ENCODE measurements around the gene CLEC2L.

Gene CLEC2L

DNA sequence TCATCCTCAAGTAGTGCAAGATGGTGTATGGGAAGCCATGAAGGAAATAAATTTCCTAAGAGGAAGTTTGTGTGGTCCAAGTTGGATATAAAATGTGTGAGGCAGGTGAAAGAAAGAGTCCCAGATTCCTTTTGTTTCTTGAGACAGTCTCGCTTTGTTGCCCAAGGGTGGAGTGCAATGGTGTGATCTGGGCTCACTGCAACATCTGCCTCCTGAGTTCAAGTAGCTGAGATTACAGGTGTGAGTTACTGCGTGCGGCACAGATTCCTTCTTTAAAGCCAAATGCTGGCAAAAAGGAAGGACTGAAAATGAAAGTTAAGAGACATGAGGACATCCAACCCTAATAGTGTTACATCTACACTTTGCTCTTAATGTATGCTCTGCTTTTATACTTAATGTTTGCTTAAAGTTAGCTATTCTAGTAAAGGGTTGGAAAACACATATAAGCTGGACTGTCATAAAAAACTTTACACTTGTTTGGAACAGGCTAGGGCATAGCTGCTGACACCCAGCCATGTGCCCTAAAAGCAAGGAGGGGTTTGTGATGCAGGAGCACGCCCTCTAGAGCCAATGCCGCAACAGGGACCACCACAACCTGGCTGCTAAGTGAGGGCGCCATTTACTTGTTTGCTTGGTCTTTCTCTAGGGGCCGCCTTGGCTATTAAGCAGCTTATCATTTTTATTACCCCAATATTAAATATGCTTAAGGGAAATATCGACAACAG lies 34.5 kb downstream of the CLEC2L start:
- DNase-seq = no peak

DNA sequence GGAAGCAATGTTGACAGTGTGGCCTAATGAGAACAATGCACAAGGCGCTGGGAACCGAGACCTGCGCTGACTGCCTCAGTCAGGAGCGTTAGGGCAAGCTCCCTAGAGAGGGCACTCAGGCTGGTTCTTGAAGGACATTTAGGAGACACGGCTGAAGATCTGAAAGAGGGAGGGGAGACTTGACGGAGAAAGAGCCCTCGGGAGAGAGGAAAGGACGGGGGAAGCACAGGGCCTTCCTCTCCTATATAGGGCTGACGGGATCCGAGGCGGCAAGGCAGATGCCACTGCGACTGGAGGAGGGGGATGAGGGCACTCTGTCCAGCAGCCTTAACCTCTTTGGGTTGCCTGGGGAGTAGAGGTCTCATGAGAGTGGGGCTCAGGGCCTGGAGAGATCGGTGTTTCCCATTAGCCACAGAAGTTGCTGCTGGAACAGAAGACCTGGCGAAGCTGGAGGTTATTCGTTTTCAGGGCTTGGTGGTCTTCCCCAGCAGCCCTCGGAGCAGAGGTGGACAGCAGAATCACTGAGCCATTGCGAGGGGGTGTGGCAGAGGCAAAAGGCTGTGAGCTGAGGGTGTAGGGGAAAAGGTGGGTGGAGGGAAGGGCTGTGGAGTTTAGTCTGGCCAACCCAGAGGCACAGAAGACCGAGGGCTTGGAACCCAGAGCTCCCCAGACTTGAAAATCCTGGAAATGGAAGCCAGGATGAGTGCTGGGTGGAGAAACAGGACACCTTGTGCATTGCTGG lies 36.0 kb downstream of the CLEC2L start:
- DNase-seq = no peak

DNA sequence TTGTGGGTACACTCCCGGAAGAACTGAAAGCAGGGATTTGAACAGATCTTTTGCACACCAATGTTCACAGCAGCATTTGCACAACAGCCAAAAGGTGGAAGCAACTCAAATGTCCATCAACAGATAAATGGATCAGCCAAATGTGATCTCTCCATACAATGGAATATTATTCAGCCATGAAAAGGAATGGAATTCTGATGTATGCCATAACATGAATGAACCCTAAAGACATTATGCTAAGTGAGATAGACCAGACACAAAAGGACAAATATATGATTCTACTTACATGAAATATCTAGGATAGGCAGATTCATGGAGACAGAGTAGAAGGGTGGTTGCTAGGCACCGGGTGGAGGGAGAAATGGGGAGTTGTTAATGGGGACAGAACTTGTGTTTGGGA lies 36.7 kb downstream of the CLEC2L start:
- no peak for DNase-seq

DNA sequence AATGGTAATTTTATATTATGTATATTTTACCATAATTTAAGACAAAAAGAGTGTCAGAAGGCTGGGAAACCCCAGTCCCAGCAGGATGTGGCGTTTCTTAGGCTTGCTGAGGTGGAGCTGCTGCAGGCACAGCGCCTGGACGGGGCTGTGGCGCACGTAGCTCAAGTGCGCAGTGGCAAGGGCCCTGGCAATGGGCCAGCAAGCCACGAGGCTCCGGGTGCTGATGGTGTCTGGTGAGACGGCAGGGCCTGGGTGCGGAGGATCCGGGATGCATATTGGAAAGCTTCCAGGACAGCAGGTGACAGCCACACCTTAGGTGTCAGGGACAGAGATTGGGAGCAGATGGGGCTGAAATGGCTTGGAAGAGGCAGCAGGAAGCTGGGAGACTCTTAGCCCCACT lies 37.2 kb downstream of the CLEC2L start:
- no peak for DNase-seq

DNA sequence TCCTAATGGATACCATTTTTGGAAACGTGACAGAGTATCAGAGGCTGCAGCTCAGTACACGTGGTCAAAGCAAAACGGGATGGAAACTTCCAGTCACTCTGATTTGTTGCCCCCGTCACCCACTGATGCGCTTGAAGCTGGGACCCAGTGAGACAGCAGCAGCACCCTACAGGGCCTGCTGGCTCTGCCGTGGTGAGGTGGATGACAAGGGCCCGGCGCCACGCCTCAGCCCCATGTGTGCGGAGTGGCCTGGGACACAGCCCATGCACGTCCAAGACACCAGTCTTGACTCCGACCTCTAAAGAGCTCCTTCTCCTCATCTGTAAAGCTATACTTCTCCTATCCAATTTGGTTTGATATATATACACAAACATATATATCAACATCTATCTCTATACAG lies 39.0 kb downstream of the CLEC2L start:
- no peak for DNase-seq

DNA sequence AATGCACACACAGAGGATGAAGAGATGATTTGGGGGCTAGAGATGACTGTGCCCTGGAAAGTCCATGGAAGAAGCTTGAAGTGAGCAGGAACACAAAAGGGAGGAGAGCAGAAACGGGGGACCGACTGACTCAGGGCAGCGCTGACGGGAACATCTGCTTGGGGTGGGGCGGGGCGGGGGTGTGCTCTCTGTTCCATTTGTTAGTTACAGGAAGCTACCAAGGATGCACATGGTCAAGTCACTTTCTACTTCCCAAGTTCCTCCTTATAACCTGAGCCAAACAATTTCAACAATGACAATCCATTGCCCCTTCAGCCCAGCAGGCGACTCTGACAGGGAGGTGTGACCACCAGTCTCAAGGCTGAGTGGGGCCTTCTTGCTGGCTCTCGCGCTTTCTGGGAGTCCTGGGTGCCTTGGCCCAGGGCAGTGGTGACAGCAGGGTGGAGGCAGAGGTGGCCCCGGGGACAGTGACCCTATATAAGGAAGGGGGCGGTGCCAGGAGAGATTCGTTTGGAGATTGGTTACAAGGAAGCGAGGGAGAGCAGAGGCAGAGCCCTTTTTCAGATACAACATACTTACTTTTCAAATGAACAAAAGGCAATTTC lies 39.6 kb downstream of the CLEC2L start:
- no peak for DNase-seq

DNA sequence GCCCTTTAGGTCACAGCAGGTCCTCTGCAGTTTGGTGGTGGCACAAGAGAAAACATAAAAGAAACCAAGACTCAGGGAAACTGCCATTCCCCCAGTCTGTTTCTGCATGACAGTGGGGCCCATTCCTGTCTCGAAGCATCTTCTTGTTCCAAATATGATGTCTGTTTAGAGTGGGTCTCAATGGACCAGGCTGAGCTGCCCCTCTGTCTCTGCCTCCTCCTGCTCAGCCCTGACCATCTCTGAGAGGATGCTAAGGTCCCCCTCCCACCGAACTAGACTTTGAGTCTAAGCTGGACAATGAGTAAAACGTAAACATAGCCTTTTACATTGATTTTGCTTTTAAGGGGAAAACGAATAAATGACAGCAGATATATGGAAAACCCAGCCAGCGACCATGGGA lies 40.4 kb downstream of the CLEC2L start:
- DNase-seq = no peak

DNA sequence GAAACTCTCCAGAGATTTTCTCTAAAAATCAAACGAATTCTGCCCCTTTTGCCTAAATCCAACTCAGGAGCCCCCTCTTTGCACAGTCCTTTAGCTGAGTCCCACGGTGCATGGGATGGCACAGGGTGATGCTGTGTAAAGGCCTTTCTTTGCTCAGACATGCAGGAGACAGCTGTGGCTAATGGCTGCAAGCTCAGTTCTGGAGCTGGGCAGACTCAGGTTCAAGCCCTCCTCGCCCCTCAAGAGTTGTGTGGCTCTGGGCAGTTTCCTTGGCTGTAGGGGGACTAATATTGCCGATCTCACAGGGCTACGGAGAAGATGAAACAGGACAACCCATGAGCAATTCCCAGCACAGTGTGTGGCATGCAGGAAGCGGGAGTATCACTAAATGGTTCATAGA lies 42.6 kb downstream of the CLEC2L start:
- DNase-seq = no peak

DNA sequence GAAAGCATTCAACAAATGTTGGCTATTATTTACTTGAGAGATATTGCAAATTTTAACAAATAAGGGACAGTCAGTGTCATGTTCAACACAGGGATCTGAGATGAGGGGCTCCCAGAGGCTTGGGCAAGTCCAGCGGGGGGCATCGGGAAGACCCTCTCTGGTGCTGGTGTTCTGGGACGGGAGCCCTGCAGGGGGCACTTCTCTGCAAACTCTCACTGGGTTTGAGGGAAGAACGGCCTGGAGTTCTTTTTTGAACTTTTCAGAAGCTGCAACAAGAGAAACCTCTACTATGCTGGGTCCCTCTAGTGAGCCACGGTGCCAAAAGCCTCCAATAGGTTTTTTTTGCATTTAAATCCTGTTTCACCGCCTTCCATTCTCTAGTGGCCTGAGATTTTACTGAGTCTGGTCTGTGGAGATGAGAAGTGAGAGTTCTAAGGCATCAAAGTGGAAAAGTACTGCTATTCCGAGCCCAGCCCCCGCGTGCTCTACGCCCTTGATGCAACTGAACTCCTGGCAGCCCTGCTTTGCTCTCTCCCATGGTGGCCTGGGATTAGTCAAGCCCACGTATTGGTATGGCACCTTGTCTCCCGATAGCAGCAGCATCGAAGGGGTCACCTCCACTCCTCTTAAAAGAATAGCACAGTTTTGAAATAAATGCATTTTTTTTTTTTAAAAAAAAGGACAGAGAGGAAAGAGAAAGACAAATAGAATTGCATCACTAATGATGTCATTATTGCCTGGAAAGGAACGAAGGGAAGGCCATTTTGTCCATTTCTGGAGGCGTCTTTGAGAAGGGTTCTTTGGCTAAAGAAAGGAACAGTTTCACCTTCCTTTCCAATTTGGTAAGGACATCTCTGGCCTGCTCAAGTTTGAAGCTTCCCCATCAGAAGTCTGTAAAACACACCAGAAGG lies 43.5 kb downstream of the CLEC2L start:
- DNase-seq = no peak

DNA sequence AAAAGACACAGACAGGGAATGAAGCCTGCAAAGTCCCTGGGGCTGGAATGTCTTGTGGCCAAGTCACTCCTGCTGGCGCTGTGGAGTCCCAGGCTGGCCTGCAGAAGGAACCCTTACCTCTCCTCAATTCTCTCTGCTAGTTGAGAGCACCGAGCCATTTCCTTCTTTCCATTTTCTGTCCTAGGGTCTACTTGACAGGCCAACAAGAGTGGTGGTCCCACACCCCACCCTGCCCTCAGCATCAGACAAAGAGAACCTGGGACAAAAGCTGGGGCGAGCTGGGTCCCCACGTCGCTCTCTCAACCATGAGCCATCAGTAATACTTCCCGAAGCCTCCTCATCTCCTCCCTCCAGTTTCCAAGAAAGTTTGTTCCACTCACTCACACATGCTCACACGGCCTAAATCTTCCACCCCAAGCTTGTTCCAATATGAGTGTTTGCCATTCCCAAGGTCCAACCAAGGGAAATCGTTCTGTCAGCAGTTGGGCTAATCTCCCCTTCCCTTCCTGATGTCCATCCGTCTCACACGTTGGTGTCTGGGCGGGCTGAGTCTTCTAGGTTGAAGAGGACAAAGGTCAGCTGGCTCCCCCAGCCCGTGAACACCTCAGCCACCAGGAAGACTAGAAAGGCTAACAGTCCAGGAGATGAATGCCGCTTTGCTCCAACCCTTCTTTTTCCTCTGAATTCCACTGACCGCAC lies 44.3 kb downstream of the CLEC2L start:
- no peak for DNase-seq

DNA sequence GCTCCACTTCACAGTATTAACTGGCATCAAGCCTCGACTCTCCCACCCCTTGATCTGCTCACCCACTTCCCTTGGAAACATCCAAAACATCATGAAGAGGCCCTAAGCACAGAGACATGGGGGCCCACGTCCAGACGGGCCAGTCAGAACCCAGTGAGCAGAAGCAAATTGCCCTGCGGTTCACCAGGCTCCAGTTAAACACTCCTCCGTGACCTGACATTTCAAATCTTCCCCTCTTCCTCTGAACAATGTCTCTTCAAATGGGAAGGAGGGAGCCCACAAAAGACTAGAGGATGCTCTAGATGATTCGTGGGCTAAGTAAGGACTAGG lies 44.8 kb downstream of the CLEC2L start:
- no peak for DNase-seq

DNA sequence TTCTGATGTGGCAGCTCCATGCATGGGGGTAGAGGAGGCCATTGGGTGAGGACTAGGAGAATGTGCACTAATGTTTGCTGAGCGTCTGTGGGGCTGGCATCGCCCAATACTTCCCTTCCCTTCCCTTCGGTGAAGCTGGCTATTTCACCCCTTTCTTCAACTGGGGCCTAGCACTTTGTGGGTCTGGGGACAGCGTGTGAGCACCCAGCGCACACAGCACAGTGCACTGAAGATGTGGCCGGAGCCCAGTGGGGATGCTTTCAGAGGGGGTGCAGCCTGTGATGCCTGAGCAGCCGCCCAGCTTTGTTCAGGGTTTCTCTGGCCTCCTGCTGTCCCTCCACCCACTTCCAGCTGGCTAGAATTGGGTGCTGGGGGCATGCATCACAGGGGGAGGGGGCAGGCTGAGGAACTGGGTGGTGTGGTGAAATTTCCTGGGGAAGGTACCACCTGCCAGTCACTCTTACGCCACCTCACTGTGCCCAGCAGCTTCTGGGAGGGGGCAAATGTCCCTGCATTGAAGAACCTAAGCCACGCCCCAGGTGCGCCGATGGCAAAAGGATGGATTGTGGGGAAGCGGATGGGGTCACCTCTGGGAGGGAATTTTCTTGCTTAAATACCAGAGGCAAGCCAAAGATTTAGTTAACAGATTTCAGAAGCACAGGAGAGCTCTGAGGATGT lies 45.5 kb downstream of the CLEC2L start:
- no peak for DNase-seq

DNA sequence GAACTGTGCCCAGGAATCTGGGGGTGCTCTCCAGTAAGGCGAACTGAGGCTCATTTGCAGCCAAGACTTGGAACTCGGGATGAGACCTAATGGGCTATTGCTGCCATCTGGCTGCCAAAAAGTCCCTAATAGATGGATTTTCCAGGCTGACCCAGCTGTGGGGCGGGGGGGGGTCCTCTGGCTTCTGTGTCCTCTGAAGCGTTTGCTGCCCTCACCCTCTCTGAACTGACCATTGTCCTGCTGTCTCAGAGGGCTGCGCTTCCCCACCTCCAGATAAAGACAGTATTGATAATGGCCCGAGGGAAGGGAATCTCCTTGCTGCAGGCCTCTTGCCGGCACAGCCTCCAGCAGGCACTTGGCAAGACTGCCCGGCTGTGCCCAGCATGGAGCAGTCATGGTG lies 46.6 kb downstream of the CLEC2L start:
- DNase-seq = no peak

DNA sequence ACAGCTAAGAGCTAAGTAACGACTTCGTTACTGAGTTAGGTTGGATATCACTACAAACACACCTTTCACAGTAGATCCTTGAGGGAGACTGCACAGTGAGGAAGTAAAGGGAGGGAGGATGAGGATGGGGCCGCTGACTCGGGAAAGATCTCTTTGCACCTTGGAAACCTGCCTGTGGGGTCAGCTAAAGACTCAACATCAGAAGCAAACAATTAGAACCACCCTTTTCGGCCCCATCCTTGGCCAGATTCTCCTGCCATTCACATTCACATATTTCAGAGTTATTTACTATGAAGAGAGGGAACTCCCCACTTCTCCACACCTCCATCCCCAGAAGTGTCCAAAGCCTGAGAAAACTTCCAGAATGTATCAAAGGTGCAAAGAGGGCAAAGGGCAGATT lies 47.1 kb downstream of the CLEC2L start:
- no peak for DNase-seq

DNA sequence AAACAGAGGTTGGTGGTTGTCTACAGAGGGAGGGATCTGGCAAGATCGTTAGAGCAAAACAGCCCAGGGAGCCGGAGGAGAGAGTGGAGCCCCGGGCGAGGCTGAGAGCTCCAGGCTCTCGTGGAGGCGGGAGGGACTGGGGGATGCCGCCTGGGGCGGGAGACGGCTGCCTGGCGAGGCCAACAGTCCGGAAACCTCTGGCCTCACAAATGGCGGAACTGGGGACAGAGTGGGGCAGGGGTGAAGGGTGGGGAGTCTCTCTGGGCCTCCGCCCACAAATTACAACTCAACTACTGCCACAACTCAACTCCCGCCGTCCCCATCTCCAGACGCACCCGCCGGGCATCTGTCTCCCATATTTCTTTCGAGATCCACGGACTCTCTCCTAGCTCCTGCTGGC lies 47.7 kb downstream of the CLEC2L start:
- no peak for DNase-seq

DNA sequence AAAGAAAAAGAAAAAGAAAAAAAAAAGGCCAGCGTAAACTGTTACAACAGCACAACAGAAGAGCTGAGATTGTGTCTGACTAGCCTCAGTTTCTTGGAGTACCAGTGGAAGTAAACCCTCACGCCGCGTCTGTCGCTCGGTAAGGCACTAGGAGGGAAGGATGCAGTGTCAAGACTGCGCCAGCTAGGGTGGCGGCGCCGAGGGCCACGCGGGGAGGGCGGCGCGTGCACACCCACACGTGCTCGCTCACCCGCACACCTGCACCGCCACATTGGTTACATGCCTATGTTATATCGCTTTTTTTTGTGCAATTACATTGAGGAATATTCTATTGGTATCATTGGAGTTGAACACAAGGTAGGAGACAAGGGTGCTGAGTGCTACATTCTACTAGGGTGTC lies 48.2 kb downstream of the CLEC2L start:
- DNase-seq = no peak

DNA sequence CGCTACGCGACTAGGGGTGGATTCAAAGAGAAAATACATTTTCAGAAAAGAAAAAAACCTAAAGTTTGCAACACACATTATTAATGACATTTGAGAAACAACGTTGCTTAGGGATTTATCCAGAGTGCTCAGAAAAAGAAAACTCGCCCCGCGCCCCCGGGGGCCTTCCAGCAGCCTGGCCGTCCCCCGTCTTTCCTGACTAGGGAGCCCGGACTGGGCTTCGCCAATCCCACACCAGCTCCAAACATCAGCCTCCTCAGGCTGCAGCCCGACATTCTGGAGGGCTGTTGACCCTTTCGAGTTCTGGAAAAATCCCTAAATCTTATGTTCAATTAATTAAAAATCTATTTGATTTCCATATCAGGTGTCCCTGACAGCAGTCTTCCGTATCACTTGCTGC lies 48.6 kb downstream of the CLEC2L start:
- no peak for DNase-seq

DNA sequence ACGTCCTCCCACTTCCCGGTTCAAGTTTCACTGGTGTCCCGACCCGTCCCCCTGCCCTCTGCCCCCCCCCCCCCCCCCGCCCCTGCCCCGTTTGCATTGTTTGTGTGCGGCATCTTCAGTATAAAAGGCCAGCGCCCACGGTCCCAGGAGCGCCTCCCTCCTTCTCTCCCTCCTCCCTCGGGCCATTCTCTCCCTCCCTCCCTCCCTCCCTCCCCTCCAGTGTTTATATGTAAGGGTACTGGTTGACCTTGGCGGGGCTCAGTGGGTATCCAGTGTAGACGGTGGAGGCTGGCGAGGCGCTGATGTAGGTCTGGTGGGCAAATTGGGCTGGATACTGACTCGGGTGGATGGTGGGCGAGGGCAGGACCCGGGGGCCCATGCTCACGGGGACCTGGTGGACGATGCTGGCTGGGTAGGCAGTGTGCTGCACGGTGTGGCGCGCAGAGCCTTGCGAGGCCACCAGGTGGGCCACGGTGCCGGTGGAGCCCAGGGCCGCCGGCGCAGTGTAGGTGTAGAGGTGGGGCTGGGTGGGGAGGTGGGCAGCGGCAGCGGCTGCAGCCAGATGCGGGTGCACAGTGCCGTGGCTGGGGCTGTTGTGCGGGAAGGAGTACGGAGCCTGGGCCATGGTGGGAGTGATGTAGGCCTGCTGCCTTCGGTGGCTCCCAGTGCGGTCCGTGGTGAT lies 49.4 kb downstream of the CLEC2L start:
- no peak for DNase-seq

DNA sequence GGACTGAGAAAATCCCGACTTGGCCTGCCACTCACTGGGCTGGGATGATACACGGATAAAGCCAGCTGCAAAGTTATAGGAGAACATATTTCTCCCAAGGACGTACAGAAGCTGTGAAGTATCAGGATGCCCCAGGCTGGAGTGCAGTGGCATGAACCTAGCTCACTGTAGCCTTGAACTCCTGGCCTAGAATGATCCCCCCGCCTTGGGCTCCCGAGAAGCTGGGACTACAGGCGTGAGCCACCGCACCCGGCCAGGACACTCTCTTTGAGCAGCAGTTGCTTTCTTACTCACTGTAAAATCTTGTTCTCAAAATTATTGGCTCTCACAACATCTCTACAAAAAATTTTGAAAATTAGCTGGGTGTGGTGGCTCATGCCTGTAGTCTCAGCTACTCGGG lies 50.4 kb downstream of the CLEC2L start:
- no peak for DNase-seq

DNA sequence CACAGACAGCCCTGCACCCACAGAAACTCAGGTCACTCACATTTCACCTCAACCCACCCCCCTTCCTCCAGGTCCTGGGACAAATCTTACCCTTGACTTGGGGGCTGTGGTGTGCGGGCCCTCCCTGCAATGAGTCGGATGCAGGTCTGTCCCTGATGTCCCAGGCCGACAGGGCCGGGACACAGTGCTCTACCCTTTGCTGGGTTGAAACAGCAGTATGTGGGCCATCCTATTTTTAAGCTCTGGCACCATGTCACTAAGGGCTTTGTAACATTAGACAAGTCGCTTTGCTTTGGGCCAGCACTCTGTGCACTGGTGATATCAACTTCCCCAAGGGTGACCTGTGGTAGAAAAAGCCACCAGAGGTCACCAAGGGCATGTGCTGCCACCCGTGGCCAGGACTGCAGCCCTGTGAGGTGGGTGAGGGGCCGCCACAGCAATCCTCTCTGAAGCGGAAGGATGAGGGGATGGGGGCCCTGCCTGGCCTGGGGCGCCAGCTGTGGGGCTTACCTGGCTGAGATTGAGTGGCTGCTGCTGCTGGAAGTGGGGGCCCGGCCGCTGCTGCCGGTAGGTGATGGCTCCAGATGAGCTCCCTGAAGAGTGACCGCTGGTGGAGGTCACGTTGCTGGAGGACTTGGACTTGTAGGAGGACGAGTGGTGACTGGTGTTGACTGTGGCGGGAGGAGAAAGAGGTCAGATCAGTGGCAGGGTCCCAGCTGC lies 51.3 kb downstream of the CLEC2L start:
- DNase-seq = no peak

DNA sequence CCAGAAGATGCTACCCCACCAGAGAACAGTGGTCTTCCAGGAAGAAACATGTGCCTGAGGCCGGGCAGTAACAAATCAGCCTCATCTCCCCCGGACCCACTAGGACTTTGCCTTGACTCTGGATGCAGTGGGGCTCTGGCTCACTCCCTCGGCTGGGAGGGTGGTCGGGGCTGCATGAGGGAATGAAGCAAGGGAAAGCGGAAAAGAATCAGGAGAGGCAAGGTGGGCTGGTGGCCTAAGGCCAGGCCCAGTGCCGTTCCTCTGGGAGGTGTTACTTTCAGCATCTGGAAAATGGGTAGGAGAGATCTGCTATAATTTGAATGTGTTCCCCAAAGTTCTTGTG lies 51.8 kb downstream of the CLEC2L start:
- DNase-seq = no peak
